ENCODE measurements around the gene RBX1. TPM values are rescaled to one million over a fixed set of nuclear protein-coding genes. Genes with fewer than 3 reads are reported as not detected.

The RBX1 gene
- total RNA-seq, 4 donors from 2014 or later = 21.6 to 52.4 (median 38.8) TPM

DNA sequence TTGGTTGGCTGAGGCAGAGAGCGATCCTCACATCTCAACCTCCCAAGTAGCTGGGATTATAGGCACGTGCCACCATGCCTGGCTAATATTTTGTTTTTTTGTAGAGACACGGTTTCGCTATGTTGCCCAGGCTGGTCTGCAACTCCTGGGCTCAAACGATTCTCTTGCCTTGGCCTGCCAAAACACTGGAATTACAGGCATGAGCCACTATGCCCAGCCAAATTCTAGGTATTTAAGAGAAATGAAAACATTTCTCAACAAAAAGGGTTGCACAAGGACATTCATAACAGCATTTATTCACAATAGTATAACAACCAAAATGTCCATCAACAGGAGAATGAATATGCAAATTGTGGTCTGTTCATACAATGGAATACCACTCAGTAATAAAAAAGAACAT is 31.7 kb upstream of the RBX1 start:
- Histone ChIP-seq H3K27me3 (no peaks in the 10 kb centered on the region), H3K36me3 (peaks cover 0 to 91% of the 10 kb centered on the region in 2 donors), H3K9me3 (no peaks in the 10 kb centered on the region), H3K4me3 (no peak overlapping the region), H3K27ac (no peak overlapping the region), H3K4me1 (peaks cover 0 to 6% (median 0%) of the 10 kb centered on the region in 3 donors)
- ATAC-seq = peak; percentile 31
- WGBS, 2 donors (ENCODE audit: low coverage in 1 of 2) = 65 to 94% methylated on average over 4 to 5 of the region's 5 CpGs
- TF ChIP-seq POLR2A (IDR thresholded peaks at IDR 0.05) (no peak), POLR2AphosphoS5 (IDR thresholded peaks at IDR 0.05) (no peak), EP300 (IDR thresholded peaks at IDR 0.05) (no peak)
- TF ChIP-seq, protein P1, sequence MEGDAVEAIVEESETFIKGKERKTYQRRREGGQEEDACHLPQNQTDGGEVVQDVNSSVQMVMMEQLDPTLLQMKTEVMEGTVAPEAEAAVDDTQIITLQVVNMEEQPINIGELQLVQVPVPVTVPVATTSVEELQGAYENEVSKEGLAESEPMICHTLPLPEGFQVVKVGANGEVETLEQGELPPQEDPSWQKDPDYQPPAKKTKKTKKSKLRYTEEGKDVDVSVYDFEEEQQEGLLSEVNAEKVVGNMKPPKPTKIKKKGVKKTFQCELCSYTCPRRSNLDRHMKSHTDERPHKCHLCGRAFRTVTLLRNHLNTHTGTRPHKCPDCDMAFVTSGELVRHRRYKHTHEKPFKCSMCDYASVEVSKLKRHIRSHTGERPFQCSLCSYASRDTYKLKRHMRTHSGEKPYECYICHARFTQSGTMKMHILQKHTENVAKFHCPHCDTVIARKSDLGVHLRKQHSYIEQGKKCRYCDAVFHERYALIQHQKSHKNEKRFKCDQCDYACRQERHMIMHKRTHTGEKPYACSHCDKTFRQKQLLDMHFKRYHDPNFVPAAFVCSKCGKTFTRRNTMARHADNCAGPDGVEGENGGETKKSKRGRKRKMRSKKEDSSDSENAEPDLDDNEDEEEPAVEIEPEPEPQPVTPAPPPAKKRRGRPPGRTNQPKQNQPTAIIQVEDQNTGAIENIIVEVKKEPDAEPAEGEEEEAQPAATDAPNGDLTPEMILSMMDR (IDR thresholded peaks at IDR 0.05) = no peak

DNA sequence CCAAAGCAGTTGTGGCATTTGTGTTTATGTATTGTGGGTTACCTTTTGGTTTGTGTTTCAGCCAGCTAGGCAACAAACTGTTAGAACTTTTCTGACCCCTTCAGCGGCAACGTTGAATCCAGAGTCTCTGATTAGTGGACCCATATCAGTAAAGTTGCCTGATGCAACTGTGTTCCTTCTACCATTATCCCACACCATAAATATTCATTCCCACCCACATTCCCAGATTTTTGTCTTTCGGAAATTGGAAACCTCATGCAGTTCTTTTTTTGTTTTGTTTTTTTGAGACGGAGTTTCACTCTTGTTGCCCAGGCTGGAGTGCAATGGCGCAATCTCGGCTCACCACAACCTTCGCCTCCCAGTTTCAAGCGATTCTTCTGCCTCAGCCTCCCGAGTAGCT is 30.7 kb upstream of the RBX1 start:
- no peak for ATAC-seq
- peaks cover 0 to 6% (median 0%) of the 10 kb centered on the region in 3 donors for H3K4me1 ChIP-seq
- no peak overlapping the region for H3K27ac ChIP-seq
- no peak overlapping the region for H3K4me3 ChIP-seq
- H3K9me3 ChIP-seq = no peaks in the 10 kb centered on the region
- no peaks in the 10 kb centered on the region for H3K27me3 ChIP-seq
- H3K36me3 ChIP-seq = peaks cover 0 to 91% of the 10 kb centered on the region in 2 donors
- TF ChIP-seq, protein P1 (IDR thresholded peaks at IDR 0.05) = no peak
- TF ChIP-seq POLR2AphosphoS5 (IDR thresholded peaks at IDR 0.05) = no peak
- no peak for TF ChIP-seq EP300 (IDR thresholded peaks at IDR 0.05)
- TF ChIP-seq POLR2A (IDR thresholded peaks at IDR 0.05) = no peak
- 80 to 84% methylated on average over 8 to 9 of the region's 9 CpGs for WGBS, 2 donors (ENCODE audit: low coverage in 1 of 2)

DNA sequence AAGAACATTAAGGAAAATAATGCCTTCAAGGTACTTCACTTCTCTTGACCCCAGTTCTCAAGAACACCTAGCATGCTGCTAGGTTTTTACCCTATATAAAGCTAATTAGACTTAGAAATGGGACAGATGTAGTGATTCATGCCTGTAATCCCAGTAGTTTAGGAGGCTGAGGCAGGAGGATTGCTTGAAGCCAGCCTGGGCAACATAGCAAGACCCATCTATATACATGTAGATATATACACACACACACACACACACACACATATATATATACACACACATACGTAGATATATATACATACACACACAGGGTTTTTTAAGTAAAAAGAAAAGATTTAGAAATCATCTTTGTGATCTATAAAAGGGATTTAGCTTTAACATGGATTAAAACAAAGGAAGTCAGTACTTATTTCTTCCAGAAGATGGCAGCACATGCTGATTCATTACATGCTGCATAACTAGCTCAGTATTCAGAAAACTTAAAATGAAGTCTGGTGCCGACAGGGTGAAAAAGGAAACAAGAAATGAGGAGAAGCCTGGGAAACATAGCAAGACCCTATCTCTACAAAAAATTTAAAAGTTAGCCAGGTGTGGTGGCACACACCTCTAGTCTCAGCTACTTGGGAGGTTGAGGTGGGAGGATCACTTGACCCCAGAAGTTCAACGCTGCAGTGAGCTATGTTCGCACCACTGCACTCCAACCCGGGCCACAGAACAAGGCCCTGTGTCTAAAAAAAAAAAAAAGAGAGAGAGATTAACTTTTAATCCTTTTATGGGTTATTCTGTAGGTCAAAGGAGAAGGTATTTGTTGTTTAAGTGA is 28.5 kb upstream of the RBX1 start:
- TF ChIP-seq EP300 (IDR thresholded peaks at IDR 0.05) (no peak), POLR2A (IDR thresholded peaks at IDR 0.05) (no peak), POLR2AphosphoS5 (IDR thresholded peaks at IDR 0.05) (no peak)
- TF ChIP-seq, protein P1 (IDR thresholded peaks at IDR 0.05) = peak; percentile 64 to 82 (median 82)
- Histone ChIP-seq H3K4me3 (no peak overlapping the region), H3K9me3 (no peaks in the 10 kb centered on the region), H3K27me3 (no peaks in the 10 kb centered on the region), H3K27ac (no peak overlapping the region), H3K36me3 (peaks cover 0 to 91% of the 10 kb centered on the region in 2 donors), H3K4me1 (peaks cover 0 to 6% (median 0%) of the 10 kb centered on the region in 3 donors)
- 43 to 61% methylated on average over 4 to 5 of the region's 5 CpGs for WGBS, 2 donors (ENCODE audit: low coverage in 1 of 2)
- ATAC-seq = peak; percentile 80

DNA sequence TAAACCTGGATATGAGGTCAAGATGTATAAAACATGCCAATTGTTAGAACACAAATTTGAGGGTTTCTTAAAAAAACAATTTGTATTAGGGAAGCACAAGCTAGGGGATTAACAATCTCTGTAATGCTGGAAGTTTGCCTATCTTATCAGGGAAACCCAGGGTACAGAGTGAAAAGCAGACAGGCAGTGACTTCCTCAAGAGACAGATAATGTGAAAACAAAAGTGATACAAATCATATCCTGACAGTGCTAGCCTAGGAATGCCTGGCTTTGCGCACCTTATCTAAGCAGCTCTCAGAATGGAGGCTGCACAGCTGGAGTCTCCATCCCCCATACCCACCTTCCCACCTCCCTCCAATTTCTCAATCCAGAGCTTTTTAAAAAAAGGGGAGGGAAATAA is 22.5 kb upstream of the RBX1 start:
- H3K36me3 ChIP-seq = peaks cover 0 to 93% of the 10 kb centered on the region in 2 donors
- 75 to 91% methylated on average over 1 of the region's 1 CpG for WGBS, 2 donors (ENCODE audit: low coverage in 1 of 2)
- ATAC-seq = no peak

More for the DNA sequence above, 22.5 kb upstream of the RBX1 start:
- TF ChIP-seq EP300 (IDR thresholded peaks at IDR 0.05) (no peak), POLR2AphosphoS5 (IDR thresholded peaks at IDR 0.05) (no peak), POLR2A (IDR thresholded peaks at IDR 0.05) (no peak)
- TF ChIP-seq, protein P1 (IDR thresholded peaks at IDR 0.05) = no peak
- Histone ChIP-seq H3K27me3 (no peaks in the 10 kb centered on the region), H3K4me3 (no peak overlapping the region), H3K4me1 (no peaks in the 10 kb centered on the region), H3K9me3 (no peaks in the 10 kb centered on the region), H3K27ac (no peak overlapping the region)

All from gastroesophageal sphincter (tissue), 4 donors.